Measurements from ENCODE around the gene RAB11FIP4.
A peak's percentile ranks its signal among the peaks of the same experiment; 100 is the strongest.

The RAB11FIP4 gene

DNA sequence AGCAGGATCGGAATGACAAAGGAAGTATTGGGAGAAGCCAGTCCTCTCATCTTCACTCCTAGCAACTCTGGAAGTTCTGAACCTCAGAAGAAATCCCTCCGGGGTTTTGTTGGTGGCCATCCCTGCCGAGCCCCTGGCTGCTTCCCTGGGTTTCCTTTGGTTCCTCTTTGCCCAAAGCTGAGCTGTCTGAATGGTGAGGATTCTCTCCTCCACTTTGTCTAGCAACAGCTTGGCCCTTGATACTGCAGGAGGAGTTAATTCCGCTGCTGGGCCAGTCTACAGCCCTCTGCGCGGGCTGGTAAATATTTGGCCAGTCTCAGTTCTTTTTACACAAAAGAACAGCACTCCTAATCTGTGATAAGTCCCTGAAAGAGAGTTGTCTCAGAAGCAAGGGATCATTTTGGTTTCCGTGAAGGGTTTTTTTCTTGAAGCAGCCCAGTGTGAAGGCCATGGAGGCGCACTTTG is 170.9 kb downstream of the RAB11FIP4 start:
- no peaks in the 10 kb centered on the region for H3K9me3 ChIP-seq (ENCODE audit: control insufficient read depth in 1 of 2, low read length in 2 of 2)
- peaks cover 0 to 6% of the 10 kb centered on the region in 2 donors for H3K36me3 ChIP-seq (ENCODE audit: control insufficient read depth in 1 of 2, insufficient read depth in 2 of 2, low read length in 2 of 2)
- H3K4me1 ChIP-seq (ENCODE audit: control insufficient read depth in 1 of 2, insufficient read depth in 2 of 2, low read length in 2 of 2), result peaks cover 14 to 53% of the 10 kb centered on the region in 2 donors
- no peaks in the 10 kb centered on the region for H3K27me3 ChIP-seq (ENCODE audit: low read depth, low read length)
- no peak overlapping the region for H3K4me3 ChIP-seq (ENCODE audit: low read depth in 1 of 2, low read length in 2 of 2)
- peak overlapping the region; percentile 57 for H3K27ac ChIP-seq (ENCODE audit: low read length)

- H3K36me3 ChIP-seq (ENCODE audit: control insufficient read depth in 1 of 2, insufficient read depth in 2 of 2, low read length in 2 of 2), result peaks cover 0 to 6% of the 10 kb centered on the region in 2 donors
- no peak overlapping the region for H3K27ac ChIP-seq (ENCODE audit: low read length)
- peaks cover 14 to 60% of the 10 kb centered on the region in 2 donors for H3K4me1 ChIP-seq (ENCODE audit: control insufficient read depth in 1 of 2, insufficient read depth in 2 of 2, low read length in 2 of 2)
Measured at GRCh38 chr17:31564291-31564690, 172.8 kb downstream of the RAB11FIP4 start.

GRCh38 chr17:31564883-31565301 is 173.4 kb downstream of the RAB11FIP4 start:
- no peaks in the 10 kb centered on the region for H3K9me3 ChIP-seq (ENCODE audit: control insufficient read depth in 1 of 2, low read length in 2 of 2)
- peak overlapping the region; percentile 14 for H3K27ac ChIP-seq (ENCODE audit: low read length)
- no peak overlapping the region for H3K4me3 ChIP-seq (ENCODE audit: low read depth in 1 of 2, low read length in 2 of 2)
- no peaks in the 10 kb centered on the region for H3K27me3 ChIP-seq (ENCODE audit: low read depth, low read length)
- peaks cover 14 to 66% of the 10 kb centered on the region in 2 donors for H3K4me1 ChIP-seq (ENCODE audit: control insufficient read depth in 1 of 2, insufficient read depth in 2 of 2, low read length in 2 of 2)
- H3K36me3 ChIP-seq (ENCODE audit: control insufficient read depth in 1 of 2, insufficient read depth in 2 of 2, low read length in 2 of 2), result peaks cover 0 to 6% of the 10 kb centered on the region in 2 donors

More at GRCh38 chr17:31564291-31564690, 172.8 kb downstream of the RAB11FIP4 start:
- H3K4me3 ChIP-seq (ENCODE audit: low read depth in 1 of 2, low read length in 2 of 2), result no peak overlapping the region
- H3K9me3 ChIP-seq (ENCODE audit: control insufficient read depth in 1 of 2, low read length in 2 of 2), result no peaks in the 10 kb centered on the region
- no peaks in the 10 kb centered on the region for H3K27me3 ChIP-seq (ENCODE audit: low read depth, low read length)

GRCh38 chr17:31565652-31566051 is 174.2 kb downstream of the RAB11FIP4 start:
- Histone ChIP-seq H3K4me1 (ENCODE audit: control insufficient read depth in 1 of 2, insufficient read depth in 2 of 2, low read length in 2 of 2) (peaks cover 9 to 70% of the 10 kb centered on the region in 2 donors), H3K9me3 (ENCODE audit: control insufficient read depth in 1 of 2, low read length in 2 of 2) (no peaks in the 10 kb centered on the region), H3K4me3 (ENCODE audit: low read depth in 1 of 2, low read length in 2 of 2) (no peak overlapping the region), H3K27ac (ENCODE audit: low read length) (no peak overlapping the region), H3K27me3 (ENCODE audit: low read depth, low read length) (no peaks in the 10 kb centered on the region), H3K36me3 (ENCODE audit: control insufficient read depth in 1 of 2, insufficient read depth in 2 of 2, low read length in 2 of 2) (peaks cover 0 to 6% of the 10 kb centered on the region in 2 donors)

DNA sequence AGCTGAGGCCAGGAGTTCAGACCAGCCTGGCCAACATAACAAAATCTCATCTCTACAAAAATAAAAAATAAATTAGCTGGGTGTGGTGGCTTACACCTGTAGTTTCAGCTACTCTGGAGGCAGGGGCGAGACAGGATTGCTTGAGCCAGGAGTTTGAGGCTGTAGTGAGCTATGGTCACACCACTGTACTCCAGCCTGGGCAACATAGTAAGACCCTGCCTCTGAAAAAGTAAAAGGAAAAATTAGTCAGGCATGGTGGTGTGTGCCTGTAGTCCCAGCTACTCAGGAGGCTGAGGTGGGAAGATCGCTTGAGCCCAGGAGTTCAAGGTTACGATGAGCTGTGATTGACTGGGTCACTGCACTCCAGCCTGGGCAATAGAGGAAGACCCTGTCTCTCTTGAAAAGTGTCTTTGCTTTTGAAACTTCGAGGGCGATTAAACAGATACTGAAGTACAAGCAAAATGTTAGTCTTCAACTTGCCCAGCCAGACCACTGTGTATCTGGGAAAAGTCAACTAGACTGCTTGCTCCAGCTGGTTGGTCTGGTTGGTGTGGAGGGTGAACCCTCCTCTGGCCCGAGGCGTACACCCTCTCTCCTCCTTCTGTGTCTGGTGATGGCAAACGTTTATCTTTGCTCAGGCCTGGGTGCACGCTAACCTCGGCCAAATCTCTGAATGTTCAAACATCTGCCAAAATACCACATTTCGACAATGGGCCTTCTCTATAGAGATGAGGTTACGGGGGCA is 174.9 kb downstream of the RAB11FIP4 start:
- Histone ChIP-seq H3K36me3 (ENCODE audit: control insufficient read depth in 1 of 2, insufficient read depth in 2 of 2, low read length in 2 of 2) (peaks cover 0 to 6% of the 10 kb centered on the region in 2 donors), H3K4me3 (ENCODE audit: low read depth in 1 of 2, low read length in 2 of 2) (no peak overlapping the region), H3K27ac (ENCODE audit: low read length) (no peak overlapping the region), H3K9me3 (ENCODE audit: control insufficient read depth in 1 of 2, low read length in 2 of 2) (no peaks in the 10 kb centered on the region), H3K4me1 (ENCODE audit: control insufficient read depth in 1 of 2, insufficient read depth in 2 of 2, low read length in 2 of 2) (peaks cover 7 to 72% of the 10 kb centered on the region in 2 donors), H3K27me3 (ENCODE audit: low read depth, low read length) (no peaks in the 10 kb centered on the region)

GRCh38 chr17:31566992-31567373 is 175.5 kb downstream of the RAB11FIP4 start:
- Histone ChIP-seq H3K27ac (ENCODE audit: low read length) (no peak overlapping the region), H3K4me1 (ENCODE audit: control insufficient read depth in 1 of 2, insufficient read depth in 2 of 2, low read length in 2 of 2) (peaks cover 6 to 72% of the 10 kb centered on the region in 2 donors), H3K36me3 (ENCODE audit: control insufficient read depth in 1 of 2, insufficient read depth in 2 of 2, low read length in 2 of 2) (peaks cover 0 to 6% of the 10 kb centered on the region in 2 donors), H3K27me3 (ENCODE audit: low read depth, low read length) (no peaks in the 10 kb centered on the region), H3K4me3 (ENCODE audit: low read depth in 1 of 2, low read length in 2 of 2) (no peak overlapping the region), H3K9me3 (ENCODE audit: control insufficient read depth in 1 of 2, low read length in 2 of 2) (no peaks in the 10 kb centered on the region)

DNA sequence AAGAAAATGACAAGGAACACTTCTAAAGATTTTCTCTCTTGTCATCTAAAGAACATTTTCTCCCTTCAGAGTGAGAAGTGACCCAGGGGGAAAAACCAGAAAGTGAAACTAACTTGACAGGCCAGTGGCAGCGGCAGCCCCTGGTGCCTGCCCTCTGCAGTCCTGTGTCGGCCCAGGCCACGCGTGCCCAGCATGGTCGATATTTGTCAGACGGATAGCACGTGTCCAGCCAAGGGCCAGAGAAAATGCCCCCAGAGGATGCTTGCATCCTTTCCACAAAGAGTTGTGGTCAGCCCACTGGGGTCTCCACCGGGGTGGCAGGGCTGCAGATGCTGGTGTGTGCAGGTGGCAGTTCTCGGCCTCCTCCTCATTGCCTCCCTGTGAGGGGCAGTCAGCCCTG is 176.6 kb downstream of the RAB11FIP4 start:
- no peaks in the 10 kb centered on the region for H3K27me3 ChIP-seq (ENCODE audit: low read depth, low read length)
- no peak overlapping the region for H3K27ac ChIP-seq (ENCODE audit: low read length)
- no peaks in the 10 kb centered on the region for H3K9me3 ChIP-seq (ENCODE audit: control insufficient read depth in 1 of 2, low read length in 2 of 2)
- H3K36me3 ChIP-seq (ENCODE audit: control insufficient read depth in 1 of 2, insufficient read depth in 2 of 2, low read length in 2 of 2), result no peaks in the 10 kb centered on the region
- H3K4me1 ChIP-seq (ENCODE audit: control insufficient read depth in 1 of 2, insufficient read depth in 2 of 2, low read length in 2 of 2), result peaks cover 5 to 79% of the 10 kb centered on the region in 2 donors
- no peak overlapping the region for H3K4me3 ChIP-seq (ENCODE audit: low read depth in 1 of 2, low read length in 2 of 2)

GRCh38 chr17:31568539-31568938 is 177.1 kb downstream of the RAB11FIP4 start:
- H3K4me3 ChIP-seq (ENCODE audit: low read depth in 1 of 2, low read length in 2 of 2), result no peak overlapping the region
- H3K27me3 ChIP-seq (ENCODE audit: low read depth, low read length), result no peaks in the 10 kb centered on the region
- no peaks in the 10 kb centered on the region for H3K36me3 ChIP-seq (ENCODE audit: control insufficient read depth in 1 of 2, insufficient read depth in 2 of 2, low read length in 2 of 2)
- H3K27ac ChIP-seq (ENCODE audit: low read length), result no peak overlapping the region
- no peaks in the 10 kb centered on the region for H3K9me3 ChIP-seq (ENCODE audit: control insufficient read depth in 1 of 2, low read length in 2 of 2)
- peaks cover 5 to 79% of the 10 kb centered on the region in 2 donors for H3K4me1 ChIP-seq (ENCODE audit: control insufficient read depth in 1 of 2, insufficient read depth in 2 of 2, low read length in 2 of 2)

- peaks cover 5 to 67% of the 10 kb centered on the region in 2 donors for H3K4me1 ChIP-seq (ENCODE audit: control insufficient read depth in 1 of 2, insufficient read depth in 2 of 2, low read length in 2 of 2)
- no peak overlapping the region for H3K4me3 ChIP-seq (ENCODE audit: low read depth in 1 of 2, low read length in 2 of 2)
- no peaks in the 10 kb centered on the region for H3K27me3 ChIP-seq (ENCODE audit: low read depth, low read length)
- no peaks in the 10 kb centered on the region for H3K36me3 ChIP-seq (ENCODE audit: control insufficient read depth in 1 of 2, insufficient read depth in 2 of 2, low read length in 2 of 2)
- H3K9me3 ChIP-seq (ENCODE audit: control insufficient read depth in 1 of 2, low read length in 2 of 2), result no peaks in the 10 kb centered on the region
- H3K27ac ChIP-seq (ENCODE audit: low read length), result no peak overlapping the region
Measured at GRCh38 chr17:31570231-31570630, 178.8 kb downstream of the RAB11FIP4 start.

GRCh38 chr17:31570951-31571892 is 179.7 kb downstream of the RAB11FIP4 start:
- no peaks in the 10 kb centered on the region for H3K27me3 ChIP-seq (ENCODE audit: low read depth, low read length)
- H3K36me3 ChIP-seq (ENCODE audit: control insufficient read depth in 1 of 2, insufficient read depth in 2 of 2, low read length in 2 of 2), result no peaks in the 10 kb centered on the region
- H3K27ac ChIP-seq (ENCODE audit: low read length), result peak overlapping the region; percentile 79
- no peaks in the 10 kb centered on the region for H3K9me3 ChIP-seq (ENCODE audit: control insufficient read depth in 1 of 2, low read length in 2 of 2)
- peak overlapping the region in 1 of 2 donors; percentile 3 for H3K4me3 ChIP-seq (ENCODE audit: low read depth in 1 of 2, low read length in 2 of 2)
- H3K4me1 ChIP-seq (ENCODE audit: control insufficient read depth in 1 of 2, insufficient read depth in 2 of 2, low read length in 2 of 2), result peaks cover 5 to 58% of the 10 kb centered on the region in 2 donors

- no peaks in the 10 kb centered on the region for H3K9me3 ChIP-seq (ENCODE audit: control insufficient read depth in 1 of 2, low read length in 2 of 2)
- H3K27me3 ChIP-seq (ENCODE audit: low read depth, low read length), result no peaks in the 10 kb centered on the region
- H3K4me3 ChIP-seq (ENCODE audit: low read depth in 1 of 2, low read length in 2 of 2), result no peak overlapping the region
- peak overlapping the region; percentile 79 for H3K27ac ChIP-seq (ENCODE audit: low read length)
- no peaks in the 10 kb centered on the region for H3K36me3 ChIP-seq (ENCODE audit: control insufficient read depth in 1 of 2, insufficient read depth in 2 of 2, low read length in 2 of 2)
- peaks cover 5 to 47% of the 10 kb centered on the region in 2 donors for H3K4me1 ChIP-seq (ENCODE audit: control insufficient read depth in 1 of 2, insufficient read depth in 2 of 2, low read length in 2 of 2)
Measured at GRCh38 chr17:31572341-31572740, 180.9 kb downstream of the RAB11FIP4 start.
